Muscle layer of duodenum (tissue), 2 donors: ENCODE data around the gene WDFY1.
A peak's percentile ranks its signal among the peaks of the same experiment; 100 is the strongest.

ENCODE experiments used
- H3K27ac ChIP-seq: one replicate; pipeline ENCODE4 v1.7.0; 2013; ENCODE audit warnings: mild to moderate bottlenecking, low read length
- H3K27me3 ChIP-seq: one replicate; pipeline ENCODE4 v1.7.0; 2013; ENCODE audit warnings: low read depth, mild to moderate bottlenecking, control low read depth, low read length
- H3K36me3 ChIP-seq, 2 donors: one replicate each; pipeline ENCODE4 v1.7.0; 2013; ENCODE audit warnings: low read length in 2 of 2, control low read depth in 1 of 2, mild to moderate bottlenecking in 1 of 2; ENCODE audit not compliant: insufficient read depth in 2 of 2, control insufficient read depth in 1 of 2
- H3K4me1 ChIP-seq, 2 donors: one replicate each; pipeline ENCODE4 v1.7.0; 2013; ENCODE audit warnings: low read length in 2 of 2, mild to moderate bottlenecking in 2 of 2, control low read depth in 1 of 2, moderate library complexity in 1 of 2; ENCODE audit not compliant: insufficient read depth in 2 of 2, control insufficient read depth in 1 of 2
- H3K4me3 ChIP-seq, 2 donors: one replicate each; pipeline ENCODE4 v1.7.0; 2013; ENCODE audit warnings: low read length in 2 of 2, low read depth in 1 of 2, mild to moderate bottlenecking in 1 of 2
- H3K9me3 ChIP-seq, 2 donors: one replicate each; pipeline ENCODE4 v1.7.0; 2013; ENCODE audit warnings: low read length in 2 of 2, control low read depth in 1 of 2, mild to moderate bottlenecking in 1 of 2; ENCODE audit not compliant: control insufficient read depth in 1 of 2
- donor health status: healthy.

The WDFY1 gene

DNA sequence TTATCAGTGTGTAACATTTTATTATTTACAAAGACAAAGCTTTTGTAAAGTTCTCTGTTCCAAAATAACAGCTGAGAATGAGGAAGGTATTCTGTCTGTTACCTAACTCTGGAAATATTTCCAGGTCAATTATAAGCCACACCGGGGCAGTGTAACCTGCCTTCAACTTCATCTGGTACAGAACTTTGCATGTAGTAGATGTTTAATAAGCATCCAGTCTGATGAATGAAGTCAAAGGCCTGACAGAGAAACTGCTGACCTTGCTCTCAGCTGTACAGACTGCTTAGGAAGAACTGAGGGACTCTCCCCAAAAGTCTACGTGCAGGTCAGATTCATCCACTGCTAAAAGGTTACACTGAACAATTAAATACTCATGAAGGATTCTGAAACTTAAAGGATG, 43.3 kb downstream of the WDFY1 start:
- no peak overlapping the region for H3K27ac ChIP-seq
- H3K9me3 ChIP-seq = no peaks in the 10 kb centered on the region
- H3K36me3 ChIP-seq = peaks cover 23 to 37% of the 10 kb centered on the region in 2 donors
- H3K27me3 ChIP-seq = no peaks in the 10 kb centered on the region
- no peak overlapping the region for H3K4me3 ChIP-seq
- no peaks in the 10 kb centered on the region for H3K4me1 ChIP-seq

DNA sequence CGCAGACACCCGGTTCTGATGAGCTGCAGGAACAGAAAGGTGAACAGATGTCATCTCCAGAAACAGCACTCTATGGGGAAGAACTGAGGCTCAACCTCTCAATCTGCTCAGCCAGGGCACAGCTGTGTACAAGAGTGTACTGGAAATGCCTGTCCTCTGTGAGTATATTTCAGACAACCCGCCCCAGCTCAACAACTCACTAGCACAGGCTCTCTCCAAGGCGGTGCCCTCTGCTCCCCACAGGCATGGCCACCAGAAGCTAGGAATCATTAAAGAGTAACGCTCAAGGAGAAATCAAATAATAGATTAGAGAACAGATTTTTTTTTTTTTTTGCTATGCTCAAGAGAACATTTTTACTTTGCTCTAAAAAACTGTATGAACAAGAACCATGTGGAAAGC, 43.8 kb downstream of the WDFY1 start:
- Histone ChIP-seq H3K9me3 (no peaks in the 10 kb centered on the region), H3K27ac (no peak overlapping the region), H3K27me3 (no peaks in the 10 kb centered on the region), H3K36me3 (peaks cover 28 to 37% of the 10 kb centered on the region in 2 donors), H3K4me1 (no peaks in the 10 kb centered on the region), H3K4me3 (no peak overlapping the region)

DNA sequence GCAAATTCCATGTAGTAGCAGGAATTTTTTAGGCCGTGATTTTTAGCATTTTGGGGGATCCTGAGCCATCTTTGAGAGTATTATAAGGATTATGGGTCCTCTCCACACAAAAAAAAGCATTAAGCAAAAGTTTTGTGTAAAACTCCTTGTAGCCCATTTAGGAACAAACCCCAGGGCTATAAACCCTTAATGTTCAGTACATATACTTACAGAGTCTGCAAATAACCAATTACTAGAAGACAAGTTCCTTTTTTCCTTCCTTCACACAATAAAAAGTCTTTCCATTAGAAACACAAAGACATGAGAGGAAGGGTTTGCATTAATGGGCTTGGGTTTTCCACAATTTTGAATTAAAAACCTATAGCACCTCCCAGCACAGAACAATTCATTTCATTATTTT, 44.6 kb downstream of the WDFY1 start:
- H3K4me1 ChIP-seq = no peaks in the 10 kb centered on the region
- peaks cover 27 to 37% of the 10 kb centered on the region in 2 donors for H3K36me3 ChIP-seq
- no peaks in the 10 kb centered on the region for H3K9me3 ChIP-seq
- H3K4me3 ChIP-seq = no peak overlapping the region
- H3K27me3 ChIP-seq = no peaks in the 10 kb centered on the region
- no peak overlapping the region for H3K27ac ChIP-seq

GRCh38 chr2:223900066-223900465, 45.1 kb downstream of the WDFY1 start:
- H3K4me3 ChIP-seq = no peak overlapping the region
- H3K27ac ChIP-seq = no peak overlapping the region
- no peaks in the 10 kb centered on the region for H3K27me3 ChIP-seq
- no peaks in the 10 kb centered on the region for H3K9me3 ChIP-seq
- no peaks in the 10 kb centered on the region for H3K4me1 ChIP-seq
- H3K36me3 ChIP-seq = peaks cover 27 to 37% of the 10 kb centered on the region in 2 donors

- Histone ChIP-seq H3K27me3 (no peaks in the 10 kb centered on the region), H3K4me3 (no peak overlapping the region), H3K4me1 (no peaks in the 10 kb centered on the region), H3K36me3 (peaks cover 38 to 41% of the 10 kb centered on the region in 2 donors), H3K9me3 (no peaks in the 10 kb centered on the region), H3K27ac (no peak overlapping the region)
These were observed 47.3 kb downstream of the WDFY1 start for GRCh38 chr2:223897669-223898330.

GRCh38 chr2:223896833-223897311, 48.3 kb downstream of the WDFY1 start:
- peak overlapping the region; percentile 3 for H3K27ac ChIP-seq

GRCh38 chr2:223894968-223895367, 50.2 kb downstream of the WDFY1 start:
- Histone ChIP-seq H3K4me1 (no peaks in the 10 kb centered on the region), H3K27me3 (no peaks in the 10 kb centered on the region), H3K9me3 (no peaks in the 10 kb centered on the region), H3K4me3 (no peak overlapping the region), H3K27ac (no peak overlapping the region), H3K36me3 (peaks cover 24 to 31% of the 10 kb centered on the region in 2 donors)

More at GRCh38 chr2:223896833-223897311, 48.3 kb downstream of the WDFY1 start:
- H3K4me3 ChIP-seq = no peak overlapping the region
- H3K9me3 ChIP-seq = no peaks in the 10 kb centered on the region
- peaks cover 38 to 39% of the 10 kb centered on the region in 2 donors for H3K36me3 ChIP-seq
- no peaks in the 10 kb centered on the region for H3K4me1 ChIP-seq
- no peaks in the 10 kb centered on the region for H3K27me3 ChIP-seq

DNA sequence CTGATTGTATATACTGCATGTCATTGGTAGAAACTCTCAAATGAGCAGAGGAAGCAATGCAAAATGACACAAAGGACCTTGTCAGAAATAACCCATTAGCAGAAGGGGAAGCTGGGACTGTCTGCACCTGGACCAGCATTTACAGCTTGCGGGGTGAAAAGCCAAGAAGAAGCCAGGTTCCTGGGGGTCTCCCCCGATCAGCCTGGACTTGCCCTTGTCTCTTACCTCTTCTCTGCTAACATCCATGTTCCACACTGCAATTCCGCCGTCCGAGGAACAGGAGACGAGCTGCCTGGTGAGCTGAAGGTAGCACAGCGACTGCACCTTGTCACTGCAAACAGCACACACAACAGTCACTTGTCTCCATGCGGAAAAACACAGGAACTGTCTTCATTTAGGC, 51.1 kb downstream of the WDFY1 start:
- H3K27ac ChIP-seq = no peak overlapping the region
- H3K27me3 ChIP-seq = no peaks in the 10 kb centered on the region
- H3K36me3 ChIP-seq = peaks cover 24 to 33% of the 10 kb centered on the region in 2 donors

GRCh38 chr2:223890721-223891120, 54.4 kb downstream of the WDFY1 start:
- no peak overlapping the region for H3K27ac ChIP-seq
- H3K36me3 ChIP-seq = peaks cover 19 to 22% of the 10 kb centered on the region in 2 donors
- no peaks in the 10 kb centered on the region for H3K27me3 ChIP-seq
- no peak overlapping the region for H3K4me3 ChIP-seq
- no peaks in the 10 kb centered on the region for H3K9me3 ChIP-seq
- H3K4me1 ChIP-seq = no peaks in the 10 kb centered on the region

More for the DNA sequence above, 51.1 kb downstream of the WDFY1 start:
- H3K4me3 ChIP-seq = no peak overlapping the region
- H3K4me1 ChIP-seq = no peaks in the 10 kb centered on the region
- H3K9me3 ChIP-seq = no peaks in the 10 kb centered on the region

GRCh38 chr2:223889229-223889628, 55.9 kb downstream of the WDFY1 start:
- Histone ChIP-seq H3K9me3 (no peaks in the 10 kb centered on the region), H3K27me3 (no peaks in the 10 kb centered on the region), H3K4me1 (no peaks in the 10 kb centered on the region), H3K4me3 (no peak overlapping the region), H3K27ac (no peak overlapping the region), H3K36me3 (peaks cover 19 to 31% of the 10 kb centered on the region in 2 donors)

DNA sequence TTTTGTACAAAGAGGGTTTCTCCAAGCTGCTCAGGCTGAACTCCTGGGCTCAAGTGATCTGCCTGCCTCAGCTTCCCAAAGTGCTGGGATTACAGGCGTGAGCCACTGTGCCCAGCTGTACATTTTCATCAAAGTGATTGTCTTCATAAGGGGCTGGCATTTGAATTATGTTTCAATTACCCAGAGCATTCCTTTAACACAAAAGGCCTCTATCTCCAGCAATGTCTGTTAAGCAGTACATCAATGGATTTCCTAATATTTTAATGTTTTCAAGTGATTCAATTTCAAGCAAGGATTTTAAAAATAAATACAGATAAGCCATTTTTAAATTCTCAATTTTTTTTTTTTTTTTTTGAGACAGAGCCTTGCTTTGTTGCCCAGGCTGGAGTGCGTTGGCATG, 56.9 kb downstream of the WDFY1 start:
- no peaks in the 10 kb centered on the region for H3K9me3 ChIP-seq
- H3K27ac ChIP-seq = no peak overlapping the region
- peaks cover 13 to 24% of the 10 kb centered on the region in 2 donors for H3K36me3 ChIP-seq
- no peak overlapping the region for H3K4me3 ChIP-seq
- no peaks in the 10 kb centered on the region for H3K27me3 ChIP-seq
- H3K4me1 ChIP-seq = no peaks in the 10 kb centered on the region

DNA sequence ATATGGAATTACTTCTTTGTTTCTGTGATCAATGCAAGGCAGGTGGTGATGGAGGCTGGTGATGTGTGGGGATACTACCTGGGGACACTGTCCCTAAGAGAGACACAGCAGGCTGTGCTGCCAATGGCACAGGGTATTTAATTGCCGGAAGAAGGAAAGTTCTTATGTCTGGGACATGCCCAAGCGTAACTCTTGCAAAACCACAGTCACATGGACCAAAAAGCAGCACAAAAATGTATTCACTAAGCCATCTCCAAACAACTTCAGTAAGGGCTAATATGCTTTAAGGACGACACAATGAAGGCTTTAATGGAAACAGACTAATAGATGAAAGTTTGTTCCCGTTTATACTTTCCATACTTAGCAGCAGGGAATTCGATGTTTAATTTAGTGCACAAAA, 58.0 kb downstream of the WDFY1 start:
- Histone ChIP-seq H3K4me3 (no peak overlapping the region), H3K4me1 (no peaks in the 10 kb centered on the region), H3K9me3 (no peaks in the 10 kb centered on the region), H3K36me3 (peaks cover 9 to 21% of the 10 kb centered on the region in 2 donors), H3K27me3 (no peaks in the 10 kb centered on the region), H3K27ac (no peak overlapping the region)
